Kidney capillary endothelial cell (primary cell): Measurements from ENCODE around the gene PEX16.

ENCODE experiments used
- DNase-seq: peaks from one replicate; pipeline ENCODE4 v3.0.0-alpha.2; 2018; ENCODE audit warnings: low spot score

Gene PEX16

DNA sequence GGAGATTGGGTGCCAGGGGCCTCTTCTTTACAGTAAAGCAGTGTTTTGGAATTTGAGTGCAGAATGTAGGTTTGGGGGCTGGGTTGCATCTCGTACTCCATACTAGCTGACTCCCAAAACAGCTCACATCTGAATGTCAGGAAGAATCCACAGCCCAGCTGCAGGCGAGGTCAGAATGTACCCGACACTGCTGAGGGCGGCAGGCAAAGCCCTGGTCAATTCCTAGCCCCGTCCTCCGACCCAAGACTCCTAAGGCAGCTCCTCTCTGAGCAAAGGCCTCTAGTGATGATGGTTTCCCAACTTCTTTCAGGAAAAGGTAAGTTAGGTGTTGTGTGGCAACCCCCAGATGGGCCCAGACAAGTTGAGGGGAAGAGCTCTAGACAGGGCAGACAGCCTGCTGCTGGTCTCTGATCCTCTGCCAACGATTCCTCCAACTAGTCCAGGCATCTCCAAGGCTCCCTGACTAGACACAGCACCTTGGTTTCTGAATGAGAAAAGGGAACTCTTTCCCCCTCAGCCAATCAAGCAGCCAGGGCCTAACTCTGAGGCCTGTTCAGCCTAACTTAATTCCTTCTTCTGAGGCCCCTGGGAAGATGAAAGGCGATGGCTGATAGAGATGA, 13.4 kb upstream of the PEX16 start:
- DNase-seq, result no peak

DNA sequence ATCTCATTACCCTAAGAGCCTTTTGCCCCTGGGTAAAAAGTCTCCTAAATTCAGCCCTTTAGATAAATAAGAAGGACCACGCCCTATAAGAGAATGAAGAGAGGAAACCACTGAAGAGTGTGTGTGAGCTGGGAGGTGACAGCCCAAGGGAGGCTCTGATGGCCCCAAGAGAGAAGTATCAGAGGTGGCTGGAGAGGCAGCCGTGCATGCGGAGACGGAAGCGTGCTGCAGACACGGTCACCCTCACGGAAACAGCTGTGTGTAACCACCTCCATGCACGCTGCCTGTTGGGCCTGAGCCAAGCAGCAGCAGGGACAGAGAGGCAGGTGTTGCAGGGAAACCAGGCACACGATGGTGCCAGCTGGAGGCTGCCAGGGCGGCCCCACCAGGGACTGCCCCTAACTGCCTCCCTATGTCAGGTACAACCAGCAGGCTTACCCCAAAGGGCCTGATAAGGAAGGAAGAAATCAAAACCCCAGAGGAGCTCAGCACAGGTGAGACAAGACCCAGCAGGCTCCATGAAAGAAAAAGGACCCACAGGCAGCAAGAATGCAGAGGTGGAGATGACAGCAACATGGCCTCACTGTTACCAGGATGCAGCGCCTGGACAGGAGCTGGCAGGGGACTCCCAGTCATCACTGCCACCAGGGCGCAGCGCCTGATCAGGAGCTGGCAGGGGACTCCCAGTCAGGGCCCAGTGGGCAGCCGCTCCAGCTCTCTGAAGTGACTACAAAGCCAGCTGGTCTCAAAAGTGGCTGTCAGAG, 12.5 kb upstream of the PEX16 start:
- DNase-seq, result no peak

DNA sequence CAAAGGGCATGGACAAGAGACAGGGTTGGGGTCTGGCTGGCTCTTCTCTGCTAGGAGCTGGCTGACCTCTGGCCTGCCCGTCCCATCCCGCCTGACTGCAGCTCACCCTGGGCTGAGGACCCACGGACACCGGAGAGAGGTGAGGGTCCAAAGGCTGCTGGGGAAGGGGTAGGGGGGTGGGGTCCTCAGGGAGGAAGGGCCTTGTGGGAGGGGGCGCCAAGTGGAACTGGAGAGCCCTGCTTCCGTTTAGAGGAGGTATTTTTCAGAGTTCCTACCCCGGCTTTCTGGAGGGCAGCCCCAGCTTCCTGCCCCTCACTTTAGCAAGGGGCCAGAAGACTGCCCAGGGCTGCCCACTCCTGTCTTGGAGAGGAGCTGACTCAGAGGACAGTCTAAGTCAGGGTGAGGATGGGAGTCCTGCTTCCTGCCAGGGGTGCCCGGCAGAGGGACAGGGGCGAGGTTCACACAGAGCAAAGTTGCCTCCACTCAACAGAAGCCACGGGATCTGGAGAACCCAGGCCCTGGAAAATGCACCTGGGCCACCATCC, 11.9 kb upstream of the PEX16 start:
- DNase-seq, result no peak

DNA sequence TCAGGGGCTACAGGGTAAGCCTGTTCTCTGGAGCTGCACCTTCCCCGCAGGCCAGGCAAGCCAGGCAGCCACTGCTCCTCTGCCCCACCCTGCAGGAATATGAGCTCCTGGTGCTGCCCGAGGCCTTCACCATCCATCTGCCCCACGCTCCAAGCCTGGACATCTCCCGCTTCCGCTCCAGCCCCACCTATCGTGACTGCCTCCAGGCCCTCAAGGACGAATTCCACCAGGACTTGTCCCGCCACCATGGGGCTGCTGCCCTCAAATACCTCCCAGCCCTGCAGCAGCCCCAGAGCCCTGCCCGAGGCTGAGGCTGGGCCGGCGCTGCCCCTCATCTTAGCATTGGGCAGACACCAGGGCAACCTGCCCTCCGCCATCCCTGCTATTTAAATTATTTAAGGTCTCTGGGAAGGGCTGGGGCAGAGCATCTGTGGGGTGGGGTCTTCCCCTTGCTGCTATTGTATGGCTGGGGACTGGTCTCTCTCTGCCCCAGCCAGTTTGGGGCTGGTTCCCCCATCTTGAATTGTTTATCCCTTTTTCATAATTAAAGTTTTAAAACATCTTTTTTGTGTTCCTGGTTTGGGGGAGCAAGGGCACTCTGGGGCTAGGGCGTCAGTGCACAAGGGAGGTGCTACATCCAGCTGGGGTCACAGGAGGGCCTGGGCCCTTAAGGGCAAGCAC, 11.0 kb upstream of the PEX16 start:
- no peak for DNase-seq

DNA sequence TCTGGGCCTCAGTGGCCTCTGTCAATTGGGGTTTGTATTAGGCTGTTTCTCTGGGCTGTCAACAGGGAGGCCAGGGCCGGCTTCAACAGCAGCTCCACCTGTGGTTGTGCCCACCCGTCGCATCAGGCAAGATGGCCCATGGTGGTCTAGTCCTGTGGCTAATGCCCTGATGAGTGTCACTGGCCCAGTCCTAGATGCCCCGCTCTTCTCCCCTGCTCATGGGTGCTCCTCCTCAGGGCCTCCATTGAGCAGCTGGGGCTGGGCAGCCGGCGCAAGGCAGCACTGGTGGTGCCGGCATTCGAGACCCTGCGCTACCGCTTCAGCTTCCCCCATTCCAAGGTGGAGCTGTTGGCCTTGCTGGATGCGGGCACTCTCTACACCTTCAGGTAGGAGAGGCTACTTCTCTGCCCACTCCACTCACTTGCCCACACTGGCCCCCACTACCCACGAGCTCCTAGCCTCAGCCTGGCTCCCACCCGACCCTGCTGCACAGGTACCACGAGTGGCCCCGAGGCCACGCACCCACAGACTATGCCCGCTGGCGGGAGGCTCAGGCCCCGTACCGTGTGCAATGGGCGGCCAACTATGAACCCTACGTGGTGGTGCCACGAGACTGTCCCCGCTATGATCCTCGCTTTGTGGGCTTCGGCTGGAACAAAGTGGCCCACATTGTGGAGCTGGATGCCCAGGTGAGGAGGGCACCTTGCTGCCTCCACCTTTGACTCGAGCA, 10.2 kb upstream of the PEX16 start:
- DNase-seq, result no peak

DNA sequence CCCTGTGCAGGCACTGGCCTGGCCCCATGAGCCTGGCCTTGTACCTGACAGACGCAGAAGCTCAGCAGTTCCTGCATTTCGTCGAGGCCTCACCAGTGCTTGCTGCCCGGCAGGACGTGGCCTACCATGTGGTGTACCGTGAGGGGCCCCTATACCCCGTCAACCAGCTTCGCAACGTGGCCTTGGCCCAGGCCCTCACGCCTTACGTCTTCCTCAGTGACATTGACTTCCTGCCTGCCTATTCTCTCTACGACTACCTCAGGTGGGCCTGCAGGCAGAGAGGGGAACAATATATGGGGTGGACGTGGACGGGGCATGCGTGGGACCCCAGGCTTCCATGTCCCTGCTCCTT, 9.6 kb upstream of the PEX16 start:
- DNase-seq, result no peak

DNA sequence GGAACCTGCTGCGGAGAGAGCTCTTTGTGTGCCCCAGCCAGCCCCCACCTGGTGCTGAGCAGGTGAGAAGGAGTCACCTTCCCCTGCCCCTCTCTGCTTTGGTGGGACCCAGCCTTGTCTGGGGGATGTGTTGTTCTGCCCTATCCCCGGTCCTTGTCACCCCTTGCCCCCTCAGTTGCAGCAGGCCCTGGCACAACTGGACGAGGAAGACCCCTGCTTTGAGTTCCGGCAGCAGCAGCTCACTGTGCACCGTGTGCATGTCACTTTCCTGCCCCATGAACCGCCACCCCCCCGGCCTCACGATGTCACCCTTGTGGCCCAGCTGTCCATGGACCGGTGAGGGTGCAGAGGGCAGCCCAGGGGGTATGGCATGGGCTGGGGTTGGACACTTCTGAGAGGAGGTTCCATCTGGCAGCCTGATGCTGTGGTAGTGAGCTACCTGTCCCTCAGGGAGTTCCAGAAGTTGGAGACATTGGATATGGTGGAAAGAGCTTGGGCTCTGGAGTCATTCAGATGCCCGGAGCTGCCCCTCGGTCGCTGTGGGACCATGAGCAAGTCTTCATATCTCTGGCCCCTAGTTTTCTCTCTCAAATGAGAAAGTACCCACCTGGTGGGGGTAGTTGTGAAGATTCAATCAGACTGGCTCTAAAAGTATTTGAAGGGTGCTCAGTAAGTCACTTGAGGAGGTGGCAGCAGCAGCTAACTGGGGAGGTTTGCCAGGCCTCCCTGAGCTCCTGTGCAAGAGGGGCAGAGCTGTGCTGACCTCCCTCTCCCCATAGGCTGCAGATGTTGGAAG, 9.1 kb upstream of the PEX16 start:
- DNase-seq, result no peak

DNA sequence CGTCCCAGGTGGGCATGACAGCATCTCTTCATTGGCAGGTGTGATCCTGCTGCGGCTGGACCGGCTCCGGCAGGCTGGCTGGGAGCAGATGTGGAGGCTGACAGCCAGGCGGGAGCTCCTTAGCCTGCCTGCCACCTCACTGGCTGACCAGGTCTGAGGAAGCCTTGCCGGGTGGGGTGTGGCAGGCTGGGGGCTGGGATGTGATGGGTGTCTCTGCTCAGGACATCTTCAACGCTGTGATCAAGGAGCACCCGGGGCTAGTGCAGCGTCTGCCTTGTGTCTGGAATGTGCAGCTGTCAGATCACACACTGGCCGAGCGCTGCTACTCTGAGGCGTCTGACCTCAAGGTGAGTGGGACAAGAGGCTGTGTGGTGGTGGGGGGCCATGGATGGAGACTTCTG, 8.3 kb upstream of the PEX16 start:
- no peak for DNase-seq

DNA sequence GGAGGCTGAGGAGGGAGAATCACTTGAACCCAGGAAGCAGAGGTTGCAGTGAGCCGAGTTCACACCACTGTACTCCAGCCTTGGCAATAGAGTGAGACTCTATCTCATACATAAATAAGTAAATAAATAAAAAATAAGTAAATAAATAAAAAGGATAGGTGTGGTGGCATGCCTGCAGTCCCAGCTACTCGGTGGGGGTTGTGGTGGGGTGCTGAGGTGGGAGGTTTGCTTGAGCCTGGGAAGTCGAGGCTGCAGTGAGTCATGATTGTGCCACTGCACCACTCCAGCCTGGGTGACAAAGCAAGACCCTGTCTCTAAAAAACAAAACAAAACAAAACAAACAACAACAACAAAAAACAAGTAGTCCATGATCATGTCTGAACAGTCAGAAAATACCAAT, 7.9 kb upstream of the PEX16 start:
- DNase-seq, result no peak

DNA sequence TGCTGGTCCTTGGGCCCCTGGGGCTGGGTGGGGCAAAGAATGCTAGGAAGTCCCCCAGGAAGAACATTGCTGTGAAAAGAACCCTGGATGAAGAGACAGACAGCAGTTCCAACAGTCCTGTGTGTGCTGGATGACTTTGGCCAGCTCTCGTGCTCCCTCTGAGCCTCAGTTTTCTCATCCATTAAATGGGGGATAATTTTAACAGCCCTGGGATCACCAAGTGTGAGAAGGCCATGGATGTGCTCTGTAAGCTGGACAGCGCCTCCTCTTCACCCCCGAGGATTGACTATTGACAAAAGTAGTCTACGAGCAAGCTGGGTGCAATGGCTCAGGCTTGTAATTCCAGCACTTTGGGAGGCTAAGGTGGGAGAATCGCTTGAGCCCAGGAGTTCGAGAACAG, 7.2 kb upstream of the PEX16 start:
- no peak for DNase-seq

DNA sequence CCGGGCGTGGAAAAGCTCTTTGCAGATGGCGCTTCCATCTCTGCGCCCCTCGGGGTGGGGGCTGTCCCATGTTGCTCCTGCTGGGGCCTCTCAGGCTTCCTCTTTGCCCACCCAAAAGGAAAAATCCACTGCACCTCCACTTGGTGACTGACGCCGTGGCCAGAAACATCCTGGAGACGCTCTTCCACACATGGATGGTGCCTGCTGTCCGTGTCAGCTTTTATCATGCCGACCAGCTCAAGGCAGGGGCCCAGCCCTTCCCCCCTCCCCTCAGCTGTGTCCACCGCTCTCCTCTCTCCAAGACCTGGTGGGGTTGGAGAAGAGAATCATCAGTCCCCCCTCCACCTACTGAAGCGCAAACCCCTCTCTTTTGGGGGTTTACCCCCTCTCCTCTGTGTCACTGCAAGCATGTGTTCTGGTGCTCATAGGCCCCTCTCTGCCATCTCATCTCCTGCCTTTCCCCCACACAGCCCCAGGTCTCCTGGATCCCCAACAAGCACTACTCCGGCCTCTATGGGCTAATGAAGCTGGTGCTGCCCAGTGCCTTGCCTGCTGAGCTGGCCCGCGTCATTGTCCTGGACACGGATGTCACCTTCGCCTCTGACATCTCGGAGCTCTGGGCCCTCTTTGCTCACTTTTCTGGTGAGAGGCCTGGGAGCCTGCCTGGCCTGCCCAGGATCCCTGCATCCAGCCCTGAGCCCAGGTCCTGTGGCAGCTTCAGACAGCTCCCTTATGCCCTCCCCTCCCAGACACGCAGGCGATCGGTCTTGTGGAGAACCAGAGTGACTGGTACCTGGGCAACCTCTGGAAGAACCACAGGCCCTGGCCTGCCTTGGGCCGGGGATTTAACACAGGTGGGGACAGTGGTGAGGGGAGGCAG, 6.6 kb upstream of the PEX16 start:
- DNase-seq, result no peak

DNA sequence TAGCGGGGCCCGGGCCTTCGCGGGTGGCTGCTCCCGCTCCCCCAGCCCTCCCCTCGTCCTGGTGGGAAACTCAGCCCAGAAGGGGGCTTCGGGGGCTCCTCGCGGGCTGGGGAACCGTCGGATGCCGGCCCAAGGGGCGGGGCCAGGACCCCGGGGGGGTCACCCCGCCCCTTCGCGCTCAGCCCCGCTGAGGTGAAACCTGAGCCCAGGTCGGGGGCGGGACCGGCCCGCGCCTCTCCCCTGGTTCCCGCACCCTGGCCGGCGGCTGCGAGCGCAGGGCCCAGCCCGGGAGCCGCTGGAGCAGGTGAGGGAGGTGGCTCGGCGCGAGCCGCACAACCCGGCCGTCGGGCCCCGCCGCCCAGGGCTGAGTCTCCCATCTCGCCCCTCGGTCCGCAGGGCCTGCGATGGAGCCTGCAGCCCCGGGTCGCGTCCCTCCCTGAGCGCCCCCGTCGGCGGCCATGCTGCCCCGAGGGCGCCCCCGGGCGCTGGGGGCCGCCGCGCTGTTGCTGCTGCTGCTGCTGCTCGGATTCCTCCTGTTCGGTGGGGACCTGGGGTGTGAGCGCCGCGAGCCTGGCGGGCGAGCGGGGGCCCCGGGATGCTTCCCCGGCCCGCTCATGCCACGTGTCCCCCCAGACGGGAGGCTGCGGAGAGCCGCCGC, 4.9 kb upstream of the PEX16 start, which contains the start of gene LARGE2:
LARGE2 (plus strand) TSS at position 232 of the 658 bp plus-strand sequence; CDS start at position 459, 227 bp downstream.
- no peak for DNase-seq

DNA sequence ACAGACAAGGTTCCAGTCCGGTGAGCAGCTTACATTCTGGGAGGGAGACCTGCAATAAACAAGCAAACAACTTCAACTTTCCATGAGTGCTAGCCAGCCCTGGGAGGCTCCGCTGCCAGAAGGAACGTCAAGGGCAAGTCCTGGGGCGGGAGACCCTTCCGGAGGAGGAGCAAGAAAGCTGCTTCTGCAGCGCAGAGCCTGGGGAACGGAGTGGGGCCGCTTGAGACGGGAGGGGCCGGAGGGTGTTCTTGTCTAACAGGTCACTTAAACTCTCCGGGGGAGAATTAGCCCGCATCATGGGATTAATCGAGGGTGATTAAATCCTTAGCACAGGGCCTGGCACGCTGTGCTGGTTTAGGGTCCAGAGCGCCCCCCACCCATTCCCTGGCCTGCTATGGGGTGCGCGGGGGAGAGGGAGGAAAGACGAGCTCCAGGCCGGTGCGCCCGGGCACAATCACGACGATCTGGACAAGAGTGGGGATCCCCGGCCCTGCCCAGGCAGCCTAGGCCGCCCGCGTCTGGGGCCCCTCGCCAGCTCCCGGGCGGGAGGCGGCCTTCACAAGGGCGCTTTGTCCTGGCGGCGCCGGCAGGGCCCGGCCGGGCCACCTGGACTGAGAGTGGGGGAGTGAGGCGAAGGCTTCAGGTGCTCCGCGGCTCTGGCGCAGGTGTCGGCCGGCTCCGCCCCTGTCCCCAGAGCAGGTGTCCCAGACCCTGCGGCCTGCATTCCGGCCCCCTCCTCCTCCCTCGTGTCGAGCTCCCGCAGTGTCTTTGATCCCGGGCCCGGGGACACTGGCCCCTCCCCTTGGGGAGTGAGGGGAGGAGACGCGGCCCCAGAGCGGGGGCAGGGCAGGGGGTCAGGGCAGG, 4.1 kb upstream of the PEX16 start:
- DNase-seq, result no peak

DNA sequence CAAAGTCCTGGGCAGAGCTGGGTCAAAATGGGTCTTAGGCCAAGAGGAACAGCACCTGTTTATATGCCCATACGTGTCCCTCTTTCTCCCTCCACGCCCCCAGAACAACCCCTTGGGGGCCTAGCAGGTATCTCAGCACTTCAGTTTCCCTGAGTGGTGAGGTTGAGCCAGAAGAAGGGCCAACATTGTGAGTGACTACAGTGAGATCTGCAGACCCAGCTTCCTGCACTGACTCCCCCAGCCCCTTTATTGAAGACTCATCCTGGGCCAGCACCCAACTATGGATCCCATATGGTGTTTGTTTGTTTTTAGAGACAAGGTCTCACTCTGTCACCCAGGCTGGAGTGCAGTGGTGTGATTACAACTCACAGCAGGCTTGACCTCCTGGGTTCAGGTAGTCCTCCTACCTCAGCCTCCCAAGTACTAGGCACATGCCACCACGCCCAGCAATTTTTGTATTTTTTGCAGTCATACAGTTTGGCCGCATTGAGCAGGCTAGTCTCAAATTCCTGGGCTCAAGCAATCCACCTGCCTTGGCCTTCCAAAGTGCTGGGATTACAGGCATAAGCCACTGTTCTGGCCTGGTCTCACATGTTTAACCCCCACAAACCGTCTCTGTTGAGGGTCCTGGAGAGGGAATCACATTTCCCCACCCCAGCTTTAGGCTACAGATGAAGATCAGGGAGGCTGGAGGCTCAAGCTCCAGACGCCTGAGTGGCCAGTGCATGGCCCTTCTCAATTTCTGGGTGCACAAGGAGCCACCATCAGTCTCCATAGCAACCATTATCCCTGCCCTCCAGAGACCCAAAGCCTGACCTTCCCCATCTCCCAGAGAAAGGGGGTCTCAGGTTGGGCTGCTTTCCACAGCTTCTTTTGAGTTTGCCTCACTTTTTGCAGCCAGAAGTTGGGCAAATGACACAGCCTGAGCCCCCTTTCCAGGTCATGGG, 3.1 kb upstream of the PEX16 start:
- DNase-seq, result no peak

DNA sequence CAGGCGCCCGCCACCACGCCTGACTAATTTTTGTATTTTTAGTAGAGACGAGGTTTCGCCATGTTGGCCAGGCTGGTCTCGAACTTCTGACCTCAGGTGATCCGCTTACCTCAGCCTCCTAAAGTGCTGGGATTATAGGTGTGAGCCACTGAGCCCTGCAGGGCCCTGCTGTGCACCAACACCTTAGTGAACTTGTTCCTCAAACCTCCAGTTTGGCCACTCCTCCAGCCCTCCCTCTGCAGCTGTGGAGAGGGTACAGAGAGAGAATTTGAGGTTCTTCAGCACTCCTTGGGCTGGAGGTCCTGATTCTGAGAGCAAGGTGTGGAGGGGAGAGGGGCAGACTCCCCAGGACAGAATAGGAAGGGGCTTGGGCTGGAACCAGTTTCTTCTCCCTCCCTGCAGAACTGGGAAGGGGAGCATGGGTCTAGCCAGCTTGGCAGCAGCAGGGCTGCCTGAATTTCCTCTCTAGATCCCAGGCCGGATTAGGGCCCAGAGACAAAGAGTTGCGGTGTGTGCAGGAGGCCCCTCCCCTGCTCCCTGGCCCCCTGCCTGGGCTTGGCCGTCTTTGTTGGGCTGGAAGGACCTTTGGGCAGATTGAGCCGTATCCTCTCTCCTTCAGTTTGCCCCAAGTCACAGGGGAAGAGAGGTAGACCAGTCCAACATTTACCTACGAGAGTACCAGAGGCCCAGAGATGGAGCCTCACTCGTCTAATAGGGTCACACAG, 2.3 kb upstream of the PEX16 start:
- DNase-seq, result no peak

DNA sequence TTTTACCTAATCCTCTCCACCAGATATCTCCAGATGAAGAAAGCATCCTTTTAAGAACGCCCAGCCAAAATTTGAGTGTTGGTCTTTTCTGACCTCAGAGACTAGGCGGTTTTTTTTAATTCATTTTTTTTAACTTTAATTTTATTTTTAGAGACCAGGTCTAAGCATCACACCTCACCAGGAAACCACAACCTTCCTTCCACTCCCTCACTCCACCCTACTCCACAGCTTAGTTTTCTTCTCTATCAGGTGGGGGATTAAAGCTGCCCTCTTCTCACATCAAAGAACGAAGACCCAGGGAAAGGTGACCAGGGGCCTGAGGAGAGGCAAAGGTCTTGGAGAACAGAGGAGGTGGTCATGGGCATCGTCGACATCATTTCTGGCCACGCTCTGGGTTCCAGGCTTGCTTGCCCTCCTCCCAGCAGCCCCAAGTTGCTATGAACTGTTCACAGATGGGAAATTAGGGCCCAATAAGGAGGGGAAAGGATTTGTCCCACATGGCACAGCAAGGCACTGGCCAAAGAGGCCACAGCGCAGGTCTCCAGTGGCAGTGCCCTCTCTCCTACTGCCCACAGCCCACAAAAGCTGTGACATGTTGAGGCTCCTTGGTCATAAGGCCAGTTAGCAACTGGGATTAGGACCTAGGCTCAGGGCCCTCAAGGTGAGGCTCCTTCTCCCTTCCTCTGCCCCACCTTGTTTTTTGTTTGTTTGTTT, 1.4 kb upstream of the PEX16 start:
- DNase-seq, result no peak
